ENCODE results near the gene STRA8.
"Not testable (repeated sequence)": the region's sequence is repeated elsewhere in the genome, so short reads cannot be mapped to it uniquely, and the experiment has no call there.

The STRA8 gene

GRCh38 chr7:135204876-135205275 lies 28.8 kb upstream of the STRA8 start:
- no peak for DNase-seq (ENCODE audit: low spot score)

- DNase-seq (ENCODE audit: low spot score) = no peak
Observed at GRCh38 chr7:135205850-135206249, 27.8 kb upstream of the STRA8 start.

GRCh38 chr7:135206941-135207391 lies 26.7 kb upstream of the STRA8 start:
- no peak for DNase-seq (ENCODE audit: low spot score)

- DNase-seq (ENCODE audit: low spot score) = no peak
Observed at GRCh38 chr7:135207406-135208101, 26.1 kb upstream of the STRA8 start.

- no peak for DNase-seq (ENCODE audit: low spot score)
Observed at GRCh38 chr7:135208102-135208793, 25.4 kb upstream of the STRA8 start.

GRCh38 chr7:135209225-135209834 lies 24.3 kb upstream of the STRA8 start:
- DNase-seq (ENCODE audit: low spot score) = no peak

GRCh38 chr7:135210888-135211178 lies 22.8 kb upstream of the STRA8 start:
- DNase-seq (ENCODE audit: low spot score) = no peak

GRCh38 chr7:135211179-135211945 lies 22.3 kb upstream of the STRA8 start, which contains the start of gene WDR91:
TSS of gene WDR91 (minus strand) at chr7:135211526. CDS start at chr7:135211502, 24 bp downstream.
- DNase-seq (ENCODE audit: low spot score) = peak; percentile 100

GRCh38 chr7:135211946-135212685 lies 21.5 kb upstream of the STRA8 start:
- peak; percentile 38 for DNase-seq (ENCODE audit: low spot score)

GRCh38 chr7:135213831-135214230 lies 19.8 kb upstream of the STRA8 start:
- DNase-seq (ENCODE audit: low spot score) = no peak

GRCh38 chr7:135215180-135215579 lies 18.5 kb upstream of the STRA8 start:
- no peak for DNase-seq (ENCODE audit: low spot score)

- no peak for DNase-seq (ENCODE audit: low spot score)
Observed at GRCh38 chr7:135215698-135216097, 17.9 kb upstream of the STRA8 start.

- DNase-seq (ENCODE audit: low spot score) = no peak
Observed at GRCh38 chr7:135217645-135218509, 15.8 kb upstream of the STRA8 start.

- no peak for DNase-seq (ENCODE audit: low spot score)
Observed at GRCh38 chr7:135224027-135224426, 9.6 kb upstream of the STRA8 start.

GRCh38 chr7:135231686-135232085 lies 2.0 kb upstream of the STRA8 start:
- DNase-seq (ENCODE audit: low spot score) = no peak

GRCh38 chr7:135232087-135232486 lies 1.6 kb upstream of the STRA8 start:
- DNase-seq (ENCODE audit: low spot score) = no peak

- no peak for DNase-seq (ENCODE audit: low spot score)
Observed at GRCh38 chr7:135232720-135233119, 918 bp upstream of the STRA8 start.

GRCh38 chr7:135234095-135234494 lies 457 bp downstream of the STRA8 start:
- DNase-seq (ENCODE audit: low spot score) = not testable (repeated sequence)

- no peak for DNase-seq (ENCODE audit: low spot score)
Observed at GRCh38 chr7:135234727-135235126, 1.1 kb downstream of the STRA8 start.

GRCh38 chr7:135235841-135236240 lies 2.2 kb downstream of the STRA8 start:
- no peak for DNase-seq (ENCODE audit: low spot score)

- no peak for DNase-seq (ENCODE audit: low spot score)
Observed at GRCh38 chr7:135236727-135237126, 3.1 kb downstream of the STRA8 start.
